ENCODE measurements around the gene LRIG1.

LRIG1 gene

GRCh38 chr3:66506154-66506553 is 5.3 kb upstream of the LRIG1 start:
- no peak for DNase-seq (ENCODE audit: low read depth in 1 of 2, low spot score in 1 of 2)

GRCh38 chr3:66504850-66505641 is 4.2 kb upstream of the LRIG1 start:
- no peak for DNase-seq (ENCODE audit: low read depth in 1 of 2, low spot score in 1 of 2)

- no peak for DNase-seq (ENCODE audit: low read depth in 1 of 2, low spot score in 1 of 2)
These were observed 2.2 kb upstream of the LRIG1 start for GRCh38 chr3:66502981-66503380.

- no peak for DNase-seq (ENCODE audit: low read depth in 1 of 2, low spot score in 1 of 2)
These were observed 1.5 kb upstream of the LRIG1 start for GRCh38 chr3:66502245-66502874.

GRCh38 chr3:66501483-66502244 is 842 bp upstream of the LRIG1 start:
- no peak for DNase-seq (ENCODE audit: low read depth in 1 of 2, low spot score in 1 of 2)

GRCh38 chr3:66499881-66500575 is 794 bp downstream of the LRIG1 start:
- peak; percentile 21 to 36 for DNase-seq (ENCODE audit: low read depth in 1 of 2, low spot score in 1 of 2)

GRCh38 chr3:66498687-66499621 is 1.9 kb downstream of the LRIG1 start:
- DNase-seq (ENCODE audit: low read depth in 1 of 2, low spot score in 1 of 2) = no peak

GRCh38 chr3:66497985-66498671 is 2.7 kb downstream of the LRIG1 start:
- DNase-seq (ENCODE audit: low read depth in 1 of 2, low spot score in 1 of 2) = no peak

- no peak for DNase-seq (ENCODE audit: low read depth in 1 of 2, low spot score in 1 of 2)
These were observed 3.4 kb downstream of the LRIG1 start for GRCh38 chr3:66497288-66497984.

GRCh38 chr3:66496746-66497145 is 4.1 kb downstream of the LRIG1 start:
- no peak for DNase-seq (ENCODE audit: low read depth in 1 of 2, low spot score in 1 of 2)

GRCh38 chr3:66496301-66496700 is 4.5 kb downstream of the LRIG1 start:
- no peak for DNase-seq (ENCODE audit: low read depth in 1 of 2, low spot score in 1 of 2)

GRCh38 chr3:66495668-66496045 is 5.2 kb downstream of the LRIG1 start:
- no peak for DNase-seq (ENCODE audit: low read depth in 1 of 2, low spot score in 1 of 2)

GRCh38 chr3:66494959-66495667 is 5.7 kb downstream of the LRIG1 start:
- no peak for DNase-seq (ENCODE audit: low read depth in 1 of 2, low spot score in 1 of 2)

GRCh38 chr3:66493458-66494099 is 7.2 kb downstream of the LRIG1 start:
- DNase-seq (ENCODE audit: low read depth in 1 of 2, low spot score in 1 of 2) = no peak

GRCh38 chr3:66492672-66493071 is 8.2 kb downstream of the LRIG1 start:
- DNase-seq (ENCODE audit: low read depth in 1 of 2, low spot score in 1 of 2) = no peak

- DNase-seq (ENCODE audit: low read depth in 1 of 2, low spot score in 1 of 2) = no peak
These were observed 8.8 kb downstream of the LRIG1 start for GRCh38 chr3:66492071-66492470.

- no peak for DNase-seq (ENCODE audit: low read depth in 1 of 2, low spot score in 1 of 2)
These were observed 9.8 kb downstream of the LRIG1 start for GRCh38 chr3:66490984-66491383.

- no peak for DNase-seq (ENCODE audit: low read depth in 1 of 2, low spot score in 1 of 2)
These were observed 10.6 kb downstream of the LRIG1 start for GRCh38 chr3:66490214-66490613.
